HepG2 (cell line): Measurements from ENCODE around the gene CD28. TPM values are rescaled to one million over a fixed set of nuclear protein-coding genes. Genes with fewer than 3 reads are reported as not detected.

Source experiments
- ATAC-seq: fragments of 200-7000 bp; cut with Tn5 transposase; 3 replicates; pipeline ENCODE4 v1.9.1; 2020; ENCODE audit warnings: mild to moderate bottlenecking, moderate library complexity
- BruUV-seq: library from RNA; stranded (reverse); fragments of 400-500 nt; replicated peaks from 2 replicates; lab custom pipeline; 2021; lab: Mats Ljungman, UMichigan
- CTCF ChIA-PET: fragments of 300-600 bp; formaldehyde crosslinking; extraction: SDS; loops from one replicate; lab custom pipeline; 2021; ENCODE audit warnings: low total read pairs, inconsistent platforms, low intra/inter-chr PET ratio; lab: Yijun Ruan, JAX
- POLR2A ChIA-PET: fragments of 350-600 bp; sonication (Branson Sonifier 250); formaldehyde crosslinking; loops from one replicate; lab custom pipeline; 2020; ENCODE audit warnings: antibody characterized with exemption, inconsistent platforms; lab: Yijun Ruan, JAX
- DNase-seq: peaks from one replicate; pipeline ENCODE4 v3.0.0-alpha.2; 2015; ENCODE audit warnings: low spot score
- FAIRE-seq: peaks from 3 replicates; lab custom pipeline; 2011; peaks lifted over from hg19 to GRCh38; lab: Jason Lieb, UNC
- H2AFZ ChIP-seq: one replicate; pipeline ENCODE4 v1.6.1; 2011; ENCODE audit warnings: low read length, inconsistent platforms
- H3K27ac ChIP-seq: fragments of 300-600 bp; 3 replicates; pipeline ENCODE4 v1.8.0; 2011; ENCODE audit warnings: mixed run types, mild to moderate bottlenecking, mixed read lengths, low read length, inconsistent platforms; ENCODE audit not compliant: insufficient read depth; ENCODE audit errors: extremely low read length
- H3K27me3 ChIP-seq, 2 experiments: fragments of 200-600 bp in 1 of 2; 2 replicates in 1 of 2; 3 replicates in 1 of 2; pipeline versions ENCODE4 v1.6.0 to v1.8.0; 2011; ENCODE audit warnings: low read length in 2 of 2, mild to moderate bottlenecking in 2 of 2, moderate library complexity in 2 of 2, inconsistent platforms in 1 of 2; ENCODE audit not compliant: insufficient read depth in 2 of 2, control insufficient read depth in 1 of 2
- H3K36me3 ChIP-seq, 2 experiments: fragments of 200-600 bp in 1 of 2; replicated peaks in 1 of 2; 2 replicates in 1 of 2; 3 replicates in 1 of 2; pipeline versions ENCODE4 v1.5.1 to v1.8.0; 2011; ENCODE audit warnings: low read length in 2 of 2, inconsistent platforms in 1 of 2; ENCODE audit not compliant: insufficient read depth in 2 of 2, control insufficient read depth in 1 of 2
- H3K4me1 ChIP-seq: 2 replicates; pipeline ENCODE4 v1.5.1; 2012; ENCODE audit warnings: low read length, inconsistent platforms; ENCODE audit not compliant: insufficient read depth
- H3K4me2 ChIP-seq: 2 replicates; pipeline ENCODE4 v1.6.0; 2011; ENCODE audit warnings: low read depth, low read length, inconsistent platforms
- H3K4me3 ChIP-seq, 3 experiments: fragments of 200-600 bp in 1 of 3; sonication (generic), shearing (Covaris generic) in 1 of 3; replicated peaks in 1 of 3; 2 replicates each; pipeline ENCODE4 v1.5.1; 2011 to 2016; ENCODE audit warnings: low read length in 3 of 3, inconsistent platforms in 2 of 3, low read depth in 2 of 3, mild to moderate bottlenecking in 2 of 3, control low read depth in 1 of 3, mixed read lengths in 1 of 3; ENCODE audit not compliant: insufficient read depth in 1 of 3
- H3K79me2 ChIP-seq: one replicate; pipeline ENCODE4 v1.6.1; 2011; ENCODE audit warnings: low read length, inconsistent platforms; ENCODE audit not compliant: insufficient read depth
- H3K9ac ChIP-seq: 2 replicates; pipeline ENCODE4 v1.6.0; 2011; ENCODE audit warnings: mild to moderate bottlenecking, low read depth, low read length, inconsistent platforms; ENCODE audit not compliant: insufficient read depth
- H3K9me3 ChIP-seq: 2 replicates; pipeline ENCODE4 v1.5.1; 2012; ENCODE audit warnings: mild to moderate bottlenecking, low read length
- H4K20me1 ChIP-seq: 2 replicates; pipeline ENCODE4 v1.6.0; 2011; ENCODE audit warnings: inconsistent platforms, mild to moderate bottlenecking, low read length, moderate library complexity; ENCODE audit not compliant: insufficient read depth
- CAMTA2 ChIP-seq: sonication (generic); formaldehyde crosslinking; IDR thresholded peaks from 2 replicates; pipeline ENCODE4 v1.4.0; 2020; ENCODE audit warnings: mild to moderate bottlenecking, missing genetic modification reagents, borderline replicate concordance
- JUND ChIP-seq: sonication (generic); formaldehyde crosslinking; IDR thresholded peaks from 2 replicates; pipeline ENCODE4 v1.8.0; 2022; ENCODE audit warnings: mild to moderate bottlenecking, missing genetic modification reagents
- NCOA2 ChIP-seq: sonication (generic); formaldehyde crosslinking; IDR thresholded peaks from 2 replicates; pipeline ENCODE4 v1.8.0; 2022; ENCODE audit warnings: inconsistent platforms
- POGZ ChIP-seq: sonication (generic); formaldehyde crosslinking; IDR thresholded peaks from 2 replicates; pipeline ENCODE4 v1.4.0; 2020; ENCODE audit warnings: mild to moderate bottlenecking, missing genetic modification reagents
- POLR2AphosphoS2 ChIP-seq: IDR thresholded peaks from 2 replicates; pipeline ENCODE4 v1.6.1; 2011; ENCODE audit warnings: low read depth, low read length, improper control_type of control experiment
- RCOR2 ChIP-seq: IDR thresholded peaks from 2 replicates; pipeline ENCODE4 v1.6.1; 2016; ENCODE audit warnings: missing biosample characterization, missing genetic modification reagents
- RFX3 ChIP-seq: IDR thresholded peaks from 2 replicates; pipeline ENCODE4 v1.6.1; 2016; ENCODE audit warnings: missing biosample characterization, missing genetic modification reagents
- RFX5 ChIP-seq: IDR thresholded peaks from 2 replicates; pipeline ENCODE4 v1.6.1; 2011; ENCODE audit warnings: low read depth, low read length, improper control_type of control experiment
- ZBTB20 ChIP-seq: sonication (generic); formaldehyde crosslinking; IDR thresholded peaks from 2 replicates; pipeline ENCODE4 v1.8.1; 2023; ENCODE audit warnings: missing genetic modification reagents, low read depth, mild to moderate bottlenecking, borderline replicate concordance
- ZC3H13 ChIP-seq: sonication (generic); formaldehyde crosslinking; IDR thresholded peaks from 2 replicates; pipeline ENCODE4 v1.8.1; 2023; ENCODE audit warnings: mild to moderate bottlenecking, missing genetic modification reagents, moderate library complexity
- ZNF207 ChIP-seq: fragments of 450-650 bp; IDR thresholded peaks from 2 replicates; pipeline ENCODE4 v1.6.1; 2016; ENCODE audit warnings: antibody characterized with exemption, borderline replicate concordance
- ZNF552 ChIP-seq: sonication (generic); formaldehyde crosslinking; IDR thresholded peaks from 2 replicates; pipeline ENCODE4 v1.9.0; 2022; ENCODE audit warnings: missing genetic modification reagents, mild to moderate bottlenecking, borderline replicate concordance
- whole genome bisulfite sequencing: methylation state at CpG from one replicate; pipeline ENCODE4 v1.1.6; 2017; ENCODE audit warnings: low lambda C conversion rate; 5-methylcytosine and 5-hydroxymethylcytosine counted together
- in situ Hi-C: cut with HindIII; loops from 2 replicates; pipeline ENCODE4 v1.10.0; 2017; ENCODE audit warnings: low pct_unique_long_range_greater_than_20kb; ENCODE audit not compliant: extremely low pct_ligation_motif_present
- intact Hi-C: fragments of 100-400 bp; cut with micrococcal nuclease; formaldehyde crosslinking; loops from one replicate; pipeline ENCODE4 v1.10.0; 2022; ENCODE audit not compliant: unreplicated experiment
- polyA plus RNA-seq, 8 experiments: library from polyadenylated mRNA; depleted of rRNA in 3 of 8; stranded (reverse) in 7 of 8; unstranded in 1 of 8; fragments of >200 nt; fragmentation: Illumina TruSeq in 4 of 8; extraction: Trizol in 4 of 8; gene quantifications; 2 replicates each; pipeline versions ENCODE4 v1.2.1 to v1.2.3, GENCODE V29; 2011 to 2016; ENCODE audit warnings: low read depth in 4 of 8, missing spikeins in 1 of 8, mixed read lengths in 1 of 8; ENCODE audit not compliant: insufficient read depth in 1 of 8
- total RNA-seq, 5 experiments: library from RNA; depleted of rRNA; stranded (reverse); fragments of >200 nt; fragmentation: Illumina TruSeq; extraction: Trizol; gene quantifications; 2 replicates each; pipeline ENCODE4 v1.2.3, GENCODE V29; 2016; ENCODE audit warnings: low read depth in 1 of 5

CD28 gene
- total and polyA plus RNA-seq, 2 of the 13 experiments (the other 11 are each of a cell fraction or from before 2014, with no cell fraction given): not detected

DNA sequence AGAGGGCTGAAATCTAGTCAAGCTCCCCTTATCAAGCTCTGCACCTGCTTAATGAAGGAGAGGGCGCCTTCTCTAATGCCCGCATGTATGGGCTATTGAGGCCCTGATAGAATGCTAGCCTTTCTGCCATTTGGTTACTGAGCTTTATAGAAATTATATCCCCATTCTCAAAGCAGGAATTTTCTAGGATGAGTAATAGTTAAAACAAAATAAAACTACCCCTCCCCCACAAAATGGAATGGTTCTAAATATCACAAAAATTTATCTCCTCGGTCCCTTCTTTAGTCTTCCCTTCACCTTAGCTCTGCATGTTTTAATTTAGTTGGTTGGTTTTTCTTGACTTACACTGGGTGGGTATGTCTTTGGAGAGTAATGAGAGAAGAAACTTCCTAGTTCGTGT, 37.7 kb downstream of the CD28 start:
- CTCF ChIA-PET: no interaction called here
- DNase-seq: no peak
- WGBS: 71% methylated on average over 4 of the region's 4 CpGs
- H3K27ac ChIP-seq: no peak overlapping the region
- H3K4me3 ChIP-seq: no peak overlapping the region
- TF ChIP-seq JUND (CRISPR knock-in tag) (no peak), CAMTA2 (CRISPR knock-in tag) (no peak), POGZ (CRISPR knock-in tag) (no peak), ZBTB20 (CRISPR knock-in tag) (no peak), ZNF552 (CRISPR knock-in tag) (no peak), RFX5 (no peak), RCOR2 (CRISPR knock-in tag) (no peak), ZC3H13 (CRISPR knock-in tag) (no peak), ZNF207 (no peak), NCOA2 (CRISPR knock-in tag) (no peak), POLR2AphosphoS2 (no peak), RFX3 (CRISPR knock-in tag) (no peak)
- no peaks in the 10 kb centered on the region for H3K36me3 ChIP-seq
- H3K79me2 ChIP-seq: no peaks in the 10 kb centered on the region
- POLR2A ChIA-PET: no interaction called here
- no peaks in the 10 kb centered on the region for H3K9me3 ChIP-seq
- no peaks in the 10 kb centered on the region for H4K20me1 ChIP-seq
- ATAC-seq: no peak
- FAIRE-seq: no peak
- in situ Hi-C loops: no loop called here
- H3K4me2 ChIP-seq: no peak overlapping the region
- H3K9ac ChIP-seq: no peak overlapping the region
- no peaks in the 10 kb centered on the region; a peak in 1 of 5 replicates for H3K27me3 ChIP-seq
- no TSS peak for BruUV-seq
- intact Hi-C loops: no loop called here
- H2AFZ ChIP-seq: no peak overlapping the region
- peaks cover 11% of the 10 kb centered on the region for H3K4me1 ChIP-seq
